HL-60 (cell line): Measurements from ENCODE around the gene SYNPO2.

ENCODE experiments used
- CTCF ChIP-seq: IDR thresholded peaks from one replicate; pipeline ENCODE4 v1.5.1; 2011; ENCODE audit warnings: low read length, control low read depth, inconsistent platforms; ENCODE audit not compliant: insufficient read depth
- POLR2AphosphoS5 ChIP-seq: IDR thresholded peaks from 2 replicates; pipeline ENCODE4 v1.6.1; 2012; ENCODE audit warnings: low read depth
- REST ChIP-seq: IDR thresholded peaks from 2 replicates; pipeline ENCODE4 v1.6.1; 2012; ENCODE audit warnings: low read depth; ENCODE audit not compliant: insufficient replicate concordance

GRCh38 chr4:118849867-118850487 lies 38.7 kb upstream of the SYNPO2 start:
- TF ChIP-seq CTCF (no peak), POLR2AphosphoS5 (no peak), REST (no peak)
